Pancreas (tissue), 10 donors: ENCODE data around the gene CDC42BPB. TPM values are rescaled to one million over a fixed set of nuclear protein-coding genes. Genes with fewer than 3 reads are reported as not detected.

Source experiments
- ATAC-seq, 4 donors: fragments of 200-7000 bp; cut with Tn5 transposase; one replicate each; pipeline versions ENCODE4 v1.8.0 to v1.9.1; 2020; ENCODE audit warnings: mild to moderate bottlenecking in 4 of 4, moderate library complexity in 4 of 4
- DNase-seq, 6 donors: peaks; one replicate each; pipeline ENCODE4 v3.0.0-alpha.2; 2020
- FAIRE-seq: peaks from 2 replicates; lab custom pipeline; 2012; peaks lifted over from hg19 to GRCh38; lab: Jason Lieb, UNC
- H3K27ac ChIP-seq, 4 donors: fragments of 200-600 bp; sonication (generic); 1 replicate in 3 of 4; 2 replicates in 1 of 4; pipeline versions ENCODE4 v1.5.0 to v1.8.0; 2020
- H3K27me3 ChIP-seq, 4 donors: fragments of 200-600 bp; one replicate each; pipeline ENCODE4 v1.8.0; 2021
- H3K36me3 ChIP-seq, 3 donors: fragments of 200-600 bp; sonication (generic) in 1 of 3; one replicate each; pipeline versions ENCODE4 v1.5.0 to v1.8.0; 2020 to 2021
- H3K4me1 ChIP-seq, 3 donors: fragments of 200-600 bp; one replicate each; pipeline ENCODE4 v1.8.0; 2021
- H3K4me3 ChIP-seq, 4 donors: fragments of 200-600 bp; sonication (generic) in 2 of 4; one replicate each; pipeline versions ENCODE4 v1.5.0 to v1.8.0; 2020 to 2021
- H3K9me3 ChIP-seq, 4 donors: fragments of 200-600 bp; one replicate each; pipeline ENCODE4 v1.8.0; 2021
- CTCF ChIP-seq, 4 donors: fragments of 200-600 bp; sonication (generic) in 3 of 4; IDR thresholded peaks; one replicate each; pipeline versions ENCODE4 v1.5.0 to v1.8.0; 2021; ENCODE audit warnings: antibody characterized with exemption in 4 of 4
- WGBS, 2 donors: extraction: QIAGEN DNeasy Blood & Tissue Kit; methylation state at CpG; one replicate each; pipeline ENCODE4 v1.1.7; 2013; 5-methylcytosine and 5-hydroxymethylcytosine counted together
- intact Hi-C, 3 donors: fragments of 100-400 bp; cut with DNase I; formaldehyde crosslinking; loops; one replicate each; pipeline versions ENCODE4 v1.11.1 to v1.14.2; 2022
- polyA plus RNA-seq, 2 donors: library from polyadenylated mRNA; stranded (reverse); fragments of 200-250 nt; gene quantifications; one replicate each; pipeline ENCODE4 v1.2.3, GENCODE V29; 2013
- total RNA-seq, 6 donors: library from RNA; stranded (reverse); fragmentation: NEBNext Ultra II Directional in 4 of 6; extraction: Animal tissue kit (Norgen Biotek cat#: 25700) in 4 of 6; gene quantifications; one replicate each; pipeline versions ENCODE4 v1.2.1 to v1.2.4, GENCODE V29; 2021 to 2023
- donor health status: healthy with polysubstance abuse.
- donor health status: DM: no; HTN: no; CAD: no; lungs with moderate emphysema.
- donor health status: DM: no; HTN: no; CAD: no.
- donor health status: control.
- donor health status: control.
- donor health status: Bipolar disorder and iron deficiency.
- donor health status: DM: yes; HTN: yes; CAD: no.
- donor health status: DM: no; HTN: no; CAD: no.
- donor health status: DM: no; HTN: no; CAD: no.
- donor health status: DM: yes; HTN: yes; CAD: no.

The CDC42BPB gene
- total and polyA plus RNA-seq, 8 donors: 27.2 to 45.5 (median 32.7) TPM

- peak in 1 of 6 donors; percentile 42 for DNase-seq
These were observed 53.5 kb downstream of the CDC42BPB start for GRCh38 chr14:103003850-103004249.

GRCh38 chr14:103003351-103003615, 54.1 kb downstream of the CDC42BPB start:
- H3K4me1 ChIP-seq: no peaks in the 10 kb centered on the region
- peaks cover 0 to 23% (median 7%) of the 10 kb centered on the region in 3 donors for H3K36me3 ChIP-seq
- FAIRE-seq (no peak), DNase-seq (no peak), ATAC-seq (no peak)
- H3K27me3 ChIP-seq: no peaks in the 10 kb centered on the region
- no peak for TF ChIP-seq CTCF (IDR thresholded peaks at IDR 0.05)
- intact Hi-C loops: no loop called here
- H3K27ac ChIP-seq: no peak overlapping the region
- H3K4me3 ChIP-seq: no peak overlapping the region
- WGBS, 2 donors: 91 to 93% methylated on average over 14 of the region's 14 CpGs
- no peaks in the 10 kb centered on the region for H3K9me3 ChIP-seq

More at GRCh38 chr14:103003850-103004249, 53.5 kb downstream of the CDC42BPB start:
- no peak for FAIRE-seq
- Histone ChIP-seq H3K4me3 (no peak overlapping the region), H3K9me3 (no peaks in the 10 kb centered on the region), H3K4me1 (no peaks in the 10 kb centered on the region), H3K27me3 (no peaks in the 10 kb centered on the region), H3K27ac (no peak overlapping the region), H3K36me3 (peaks cover 0 to 23% (median 7%) of the 10 kb centered on the region in 3 donors)
- WGBS, 2 donors: 90 to 91% methylated on average over 24 of the region's 24 CpGs
- no peak for TF ChIP-seq CTCF (IDR thresholded peaks at IDR 0.05)
- ATAC-seq: no peak
- intact Hi-C loops: no loop called here

- H3K27ac ChIP-seq: no peak overlapping the region
- DNase-seq (no peak), ATAC-seq (no peak), FAIRE-seq (no peak)
- 93% methylated on average over 22 of the region's 22 CpGs for WGBS, 2 donors
- H3K4me3 ChIP-seq: no peak overlapping the region
- H3K36me3 ChIP-seq: peaks cover 0 to 25% (median 7%) of the 10 kb centered on the region in 3 donors
- no peak for TF ChIP-seq CTCF (IDR thresholded peaks at IDR 0.05)
- H3K9me3 ChIP-seq: no peaks in the 10 kb centered on the region
- no peaks in the 10 kb centered on the region for H3K27me3 ChIP-seq
- H3K4me1 ChIP-seq: no peaks in the 10 kb centered on the region
- intact Hi-C loops: no loop called here
These were observed 54.6 kb downstream of the CDC42BPB start for GRCh38 chr14:103002578-103003350.

GRCh38 chr14:103001651-103002396, 55.5 kb downstream of the CDC42BPB start:
- 91% methylated on average over 37 of the region's 37 CpGs for WGBS, 2 donors
- TF ChIP-seq CTCF (IDR thresholded peaks at IDR 0.05): no peak
- intact Hi-C loops: no loop called here
- no peak overlapping the region for H3K27ac ChIP-seq
- no peaks in the 10 kb centered on the region for H3K4me1 ChIP-seq
- no peak overlapping the region for H3K4me3 ChIP-seq
- FAIRE-seq (no peak), ATAC-seq (no peak), DNase-seq (no peak)
- H3K27me3 ChIP-seq: no peaks in the 10 kb centered on the region
- H3K9me3 ChIP-seq: no peaks in the 10 kb centered on the region
- H3K36me3 ChIP-seq: peaks cover 0 to 27% (median 7%) of the 10 kb centered on the region in 3 donors

GRCh38 chr14:103001226-103001625, 56.1 kb downstream of the CDC42BPB start:
- Histone ChIP-seq H3K27me3 (no peaks in the 10 kb centered on the region), H3K27ac (no peak overlapping the region), H3K4me3 (no peak overlapping the region), H3K36me3 (peaks cover 0 to 25% (median 7%) of the 10 kb centered on the region in 3 donors), H3K9me3 (no peaks in the 10 kb centered on the region), H3K4me1 (no peaks in the 10 kb centered on the region)
- ATAC-seq: peak in 1 of 4 donors; percentile 21
- intact Hi-C loops: no loop called here
- DNase-seq: no peak
- no peak for FAIRE-seq
- TF ChIP-seq CTCF (IDR thresholded peaks at IDR 0.05): no peak
- 95% methylated on average over 18 of the region's 18 CpGs for WGBS, 2 donors
